ENCODE results near the gene ANGPTL3. TPM values are rescaled to one million over a fixed set of nuclear protein-coding genes. Genes with fewer than 3 reads are reported as not detected.
"Not testable (repeated sequence)": the region's sequence is repeated elsewhere in the genome, so short reads cannot be mapped to it uniquely, and the experiment has no call there.

The ANGPTL3 gene
- total RNA-seq, 2 donors from 2014 or later, result not detected

DNA sequence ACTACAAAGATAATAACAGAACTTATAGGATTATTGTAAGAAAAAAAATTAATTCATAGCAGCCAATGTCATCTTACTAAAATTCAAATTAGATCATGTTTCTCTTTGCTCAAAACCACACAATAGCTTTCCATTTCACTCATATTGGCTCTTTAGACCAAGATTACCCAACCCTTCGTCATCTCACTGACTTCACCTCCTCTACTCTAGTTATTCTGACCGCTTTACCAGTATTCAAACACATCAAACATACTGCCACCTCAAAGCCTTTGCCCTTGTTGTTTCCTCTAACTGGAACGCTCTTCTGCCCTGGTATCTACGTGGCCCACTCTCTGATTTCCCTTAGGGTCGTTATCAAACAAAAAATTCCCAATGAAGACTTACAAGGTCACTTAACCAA lies 1.7 kb downstream of the ANGPTL3 start:
- no peaks in the 10 kb centered on the region for H3K4me1 Mint-ChIP-seq
- peak; percentile 94 for ATAC-seq (replicated peaks)
- no peaks in the 10 kb centered on the region for H3K27me3 Mint-ChIP-seq
- no peak overlapping the region for H3K4me3 Mint-ChIP-seq
- no peaks in the 10 kb centered on the region for H3K9me3 Mint-ChIP-seq
- H3K27ac Mint-ChIP-seq, result peak overlapping the region; percentile 1
- peaks cover 4% of the 10 kb centered on the region for H3K36me3 Mint-ChIP-seq (ENCODE audit: low read depth)

DNA sequence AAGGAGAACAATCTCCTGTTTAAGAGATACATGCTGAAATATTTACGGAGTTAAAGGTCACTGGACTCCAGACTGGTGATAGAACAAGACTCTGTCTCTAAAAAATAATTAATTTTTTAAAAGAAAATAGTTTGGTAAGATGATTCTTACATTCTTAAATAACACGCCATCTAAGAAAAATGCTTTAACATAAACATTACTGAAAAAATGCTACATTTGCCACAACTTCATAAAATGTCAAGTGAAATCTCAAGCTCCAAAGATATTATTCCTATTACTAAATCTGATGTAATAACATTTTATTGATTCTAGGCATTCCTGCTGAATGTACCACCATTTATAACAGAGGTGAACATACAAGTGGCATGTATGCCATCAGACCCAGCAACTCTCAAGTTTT lies 4.1 kb downstream of the ANGPTL3 start:
- H3K9me3 Mint-ChIP-seq, result no peaks in the 10 kb centered on the region
- no peaks in the 10 kb centered on the region for H3K27me3 Mint-ChIP-seq
- no peaks in the 10 kb centered on the region for H3K4me1 Mint-ChIP-seq
- H3K4me3 Mint-ChIP-seq, result no peak overlapping the region
- no peak overlapping the region for H3K27ac Mint-ChIP-seq
- ATAC-seq (replicated peaks), result no peak
- peaks cover 4% of the 10 kb centered on the region for H3K36me3 Mint-ChIP-seq (ENCODE audit: low read depth)

DNA sequence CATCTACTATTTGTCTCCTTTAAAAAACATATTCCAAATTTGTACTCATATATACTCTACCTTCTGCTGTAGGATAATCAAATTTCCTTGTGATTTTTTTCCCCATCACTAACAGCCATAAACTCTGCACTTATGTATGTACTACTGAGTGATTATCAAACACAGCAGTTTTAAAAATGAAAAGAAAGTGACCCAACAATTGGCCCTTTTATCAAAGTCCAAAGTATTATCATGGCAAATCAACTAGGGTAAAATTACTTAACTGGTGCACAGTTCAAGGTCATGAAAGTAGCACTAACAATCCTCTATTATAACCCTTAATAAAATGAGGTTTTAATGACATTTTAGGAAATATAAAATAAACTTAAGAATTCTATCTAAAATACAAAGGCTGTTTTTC lies 11.6 kb downstream of the ANGPTL3 start:
- Mint-ChIP-seq H3K36me3 (ENCODE audit: low read depth) (no peaks in the 10 kb centered on the region), H3K4me3 (no peak overlapping the region)

GRCh38 chr1:62610588-62610987 lies 13.3 kb downstream of the ANGPTL3 start:
- ATAC-seq (replicated peaks); H3K4me3 Mint-ChIP-seq: not testable (repeated sequence)

More for the DNA sequence above, 11.6 kb downstream of the ANGPTL3 start:
- H3K4me1 Mint-ChIP-seq, result no peaks in the 10 kb centered on the region
- H3K27ac Mint-ChIP-seq, result no peak overlapping the region
- no peak for ATAC-seq (replicated peaks)
- no peaks in the 10 kb centered on the region for H3K9me3 Mint-ChIP-seq
- H3K27me3 Mint-ChIP-seq, result no peaks in the 10 kb centered on the region

DNA sequence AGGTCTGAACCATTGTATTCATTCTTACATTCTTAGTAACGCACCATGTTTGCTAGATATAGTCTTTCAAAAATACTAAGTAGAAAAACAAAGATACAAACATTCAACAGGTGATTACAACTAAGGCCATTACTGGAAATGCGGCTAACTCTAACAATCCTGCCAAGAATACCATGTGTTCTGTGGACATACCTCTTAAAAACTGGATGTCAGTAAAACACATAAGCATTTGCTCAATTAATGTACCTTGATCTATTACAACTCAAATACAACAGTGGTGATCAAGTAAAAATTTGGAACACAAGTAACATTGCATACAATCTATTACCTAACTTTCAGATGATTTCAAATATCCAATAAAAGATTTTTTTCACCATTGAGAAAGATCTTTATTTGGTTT lies 15.4 kb downstream of the ANGPTL3 start:
- ATAC-seq (replicated peaks), result no peak
- no peaks in the 10 kb centered on the region for H3K27me3 Mint-ChIP-seq
- no peak overlapping the region for H3K27ac Mint-ChIP-seq
- no peak overlapping the region for H3K4me3 Mint-ChIP-seq
- H3K4me1 Mint-ChIP-seq, result no peaks in the 10 kb centered on the region
- H3K9me3 Mint-ChIP-seq, result no peaks in the 10 kb centered on the region
- H3K36me3 Mint-ChIP-seq (ENCODE audit: low read depth), result peaks cover 9% of the 10 kb centered on the region

More at GRCh38 chr1:62610588-62610987, 13.3 kb downstream of the ANGPTL3 start:
- H3K36me3 Mint-ChIP-seq (ENCODE audit: low read depth); H3K9me3 Mint-ChIP-seq; H3K4me1 Mint-ChIP-seq; H3K27me3 Mint-ChIP-seq; H3K27ac Mint-ChIP-seq: not testable (repeated sequence)

DNA sequence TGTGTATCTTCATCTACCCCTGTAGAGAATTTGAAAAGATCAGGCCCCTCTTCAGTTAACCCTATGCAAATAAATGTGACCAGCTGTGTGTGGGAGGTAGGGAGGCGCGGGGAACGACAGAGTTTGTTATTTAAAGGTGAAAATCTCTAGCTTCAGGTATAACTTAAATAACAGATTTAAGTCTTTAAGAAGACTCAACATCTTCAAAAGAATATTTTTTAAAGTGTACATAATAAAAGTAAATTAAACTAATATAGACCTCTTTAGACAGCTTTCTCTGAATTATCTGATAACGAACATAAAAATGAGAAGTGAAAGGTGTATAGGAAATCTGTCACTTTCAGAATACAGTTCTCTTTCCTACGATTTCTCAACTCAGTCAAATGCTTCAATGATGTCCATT lies 16.0 kb downstream of the ANGPTL3 start:
- peaks cover 15% of the 10 kb centered on the region for H3K36me3 Mint-ChIP-seq (ENCODE audit: low read depth)
- ATAC-seq (replicated peaks), result no peak
- H3K4me3 Mint-ChIP-seq, result no peak overlapping the region
- H3K9me3 Mint-ChIP-seq, result no peaks in the 10 kb centered on the region
- H3K4me1 Mint-ChIP-seq, result no peaks in the 10 kb centered on the region
- H3K27ac Mint-ChIP-seq, result no peak overlapping the region
- no peaks in the 10 kb centered on the region for H3K27me3 Mint-ChIP-seq

GRCh38 chr1:62613890-62614289 lies 16.6 kb downstream of the ANGPTL3 start:
- Mint-ChIP-seq H3K36me3 (ENCODE audit: low read depth) (peaks cover 20% of the 10 kb centered on the region), H3K27ac (no peak overlapping the region), H3K27me3 (no peaks in the 10 kb centered on the region), H3K4me1 (no peaks in the 10 kb centered on the region), H3K9me3 (no peaks in the 10 kb centered on the region), H3K4me3 (no peak overlapping the region)
- no peak for ATAC-seq (replicated peaks)

DNA sequence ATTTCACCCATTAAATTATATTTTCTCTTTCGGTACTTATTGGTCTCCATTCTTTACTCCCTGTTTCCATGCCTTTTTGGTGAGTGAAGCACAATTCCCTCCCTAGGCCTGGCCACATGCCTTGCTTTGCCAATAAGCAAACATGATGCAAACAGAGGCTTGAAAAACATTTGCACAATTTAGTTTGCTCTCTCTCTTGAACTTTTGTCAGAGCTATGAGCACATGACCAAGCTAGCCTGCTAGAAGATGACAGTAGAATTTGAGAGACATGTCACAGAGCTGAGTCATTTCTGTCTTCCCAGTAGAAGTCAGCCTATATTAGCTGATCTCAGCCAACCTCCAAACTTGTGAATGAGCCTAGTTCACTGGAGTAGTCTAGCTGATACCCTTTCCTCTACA lies 24.6 kb downstream of the ANGPTL3 start:
- Mint-ChIP-seq H3K9me3 (no peaks in the 10 kb centered on the region), H3K27me3 (no peaks in the 10 kb centered on the region), H3K27ac (no peak overlapping the region), H3K36me3 (ENCODE audit: low read depth) (peaks cover 40% of the 10 kb centered on the region), H3K4me1 (no peaks in the 10 kb centered on the region), H3K4me3 (no peak overlapping the region)
- peak; percentile 90 for ATAC-seq (replicated peaks)

DNA sequence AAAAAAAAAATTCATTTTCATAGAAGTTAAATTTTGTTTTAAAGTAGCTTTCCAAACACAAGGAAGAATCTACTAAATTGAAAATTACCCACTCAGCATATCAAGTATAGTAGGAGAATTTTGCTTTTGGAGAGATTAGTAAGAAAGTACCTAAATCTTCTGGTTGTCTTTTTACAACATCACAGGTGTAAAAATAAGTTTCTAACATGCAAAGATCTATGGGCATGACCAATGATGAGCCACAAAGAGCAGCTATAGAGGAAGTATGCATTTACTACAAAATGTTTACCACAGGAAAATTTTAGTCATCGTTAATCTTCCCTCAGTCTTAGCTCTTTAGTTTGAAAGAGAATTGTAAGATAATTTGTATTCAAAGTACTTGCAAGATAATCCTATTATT lies 28.1 kb downstream of the ANGPTL3 start:
- H3K4me3 Mint-ChIP-seq, result no peak overlapping the region
- peak; percentile 56 for ATAC-seq (replicated peaks)
- peak overlapping the region; percentile 11 for H3K27ac Mint-ChIP-seq

DNA sequence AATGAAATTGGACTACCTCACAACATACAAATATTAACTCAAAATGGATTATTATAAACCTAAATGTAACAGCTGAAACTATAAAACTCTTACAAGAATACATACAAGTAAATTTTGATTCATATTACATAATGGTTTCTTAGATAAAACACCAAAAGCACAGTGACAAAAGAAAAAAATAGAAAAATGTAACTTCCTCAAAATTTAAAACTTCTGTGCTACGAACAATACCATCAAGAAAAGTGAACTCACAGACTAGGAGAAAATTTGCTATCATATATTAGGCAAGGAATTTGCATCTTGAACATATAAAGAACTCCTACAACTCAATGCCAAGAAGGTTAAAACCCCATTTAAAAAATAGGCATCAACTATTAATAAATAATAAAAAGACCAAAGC lies 31.2 kb downstream of the ANGPTL3 start:
- no peak for ATAC-seq (replicated peaks)
- H3K9me3 Mint-ChIP-seq, result no peaks in the 10 kb centered on the region
- peaks cover 52% of the 10 kb centered on the region for H3K36me3 Mint-ChIP-seq (ENCODE audit: low read depth)
- no peak overlapping the region for H3K27ac Mint-ChIP-seq
- no peak overlapping the region for H3K4me3 Mint-ChIP-seq
- H3K4me1 Mint-ChIP-seq, result no peaks in the 10 kb centered on the region
- H3K27me3 Mint-ChIP-seq, result no peaks in the 10 kb centered on the region

More for the DNA sequence above, 28.1 kb downstream of the ANGPTL3 start:
- H3K4me1 Mint-ChIP-seq, result no peaks in the 10 kb centered on the region
- H3K27me3 Mint-ChIP-seq, result no peaks in the 10 kb centered on the region
- H3K9me3 Mint-ChIP-seq, result no peaks in the 10 kb centered on the region
- peaks cover 21% of the 10 kb centered on the region for H3K36me3 Mint-ChIP-seq (ENCODE audit: low read depth)

- Mint-ChIP-seq H3K4me3 (no peak overlapping the region), H3K9me3 (no peaks in the 10 kb centered on the region), H3K27ac (no peak overlapping the region), H3K4me1 (no peaks in the 10 kb centered on the region), H3K27me3 (no peaks in the 10 kb centered on the region), H3K36me3 (ENCODE audit: low read depth) (peaks cover 21% of the 10 kb centered on the region)
- no peak for ATAC-seq (replicated peaks)
Observed at GRCh38 chr1:62637392-62638105, 40.2 kb downstream of the ANGPTL3 start.

- no peak for ATAC-seq (replicated peaks)
- no peaks in the 10 kb centered on the region for H3K27me3 Mint-ChIP-seq
- no peak overlapping the region for H3K27ac Mint-ChIP-seq
- H3K9me3 Mint-ChIP-seq, result no peaks in the 10 kb centered on the region
- H3K36me3 Mint-ChIP-seq (ENCODE audit: low read depth), result peaks cover 22% of the 10 kb centered on the region
- H3K4me1 Mint-ChIP-seq, result no peaks in the 10 kb centered on the region
- H3K4me3 Mint-ChIP-seq, result no peak overlapping the region
Observed at GRCh38 chr1:62643283-62643682, 46.0 kb downstream of the ANGPTL3 start.

- peaks cover 8% of the 10 kb centered on the region for H3K36me3 Mint-ChIP-seq (ENCODE audit: low read depth)
- H3K27me3 Mint-ChIP-seq, result no peaks in the 10 kb centered on the region
- H3K4me3 Mint-ChIP-seq, result no peak overlapping the region
- no peaks in the 10 kb centered on the region for H3K4me1 Mint-ChIP-seq
- no peak for ATAC-seq (replicated peaks)
- H3K27ac Mint-ChIP-seq, result no peak overlapping the region
- no peaks in the 10 kb centered on the region for H3K9me3 Mint-ChIP-seq
Observed at GRCh38 chr1:62652387-62652786, 55.1 kb downstream of the ANGPTL3 start.

DNA sequence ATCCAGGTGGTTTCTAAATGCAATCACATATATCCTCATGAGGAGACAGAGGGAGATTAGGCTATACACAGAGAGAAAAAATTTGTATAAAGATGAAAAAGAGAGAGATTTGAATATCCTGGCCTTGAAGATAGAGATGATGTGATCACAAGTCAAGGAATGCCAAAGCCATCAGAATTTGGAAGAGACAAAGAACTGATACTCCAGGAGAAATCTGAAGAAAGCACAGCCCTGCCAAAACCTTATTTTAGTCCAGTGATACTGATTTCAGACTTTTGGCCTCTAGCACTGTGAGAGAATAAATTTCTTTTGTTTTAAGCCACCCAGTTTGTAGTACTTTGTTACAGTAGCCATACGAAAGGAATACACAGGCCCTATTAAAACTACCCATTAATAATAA lies 57.4 kb downstream of the ANGPTL3 start:
- H3K4me1 Mint-ChIP-seq, result no peaks in the 10 kb centered on the region
- H3K27ac Mint-ChIP-seq, result no peak overlapping the region
- no peaks in the 10 kb centered on the region for H3K27me3 Mint-ChIP-seq
- no peak for ATAC-seq (replicated peaks)
- H3K4me3 Mint-ChIP-seq, result no peak overlapping the region
- no peaks in the 10 kb centered on the region for H3K9me3 Mint-ChIP-seq
- peaks cover 8% of the 10 kb centered on the region for H3K36me3 Mint-ChIP-seq (ENCODE audit: low read depth)

Measured in activated T-helper 17 cell treated with anti-CD3 and anti-CD28 coated beads, Interleukin-2, amount 50 U/mL, for 72 hours (primary cell).